DMS 273 treated with DMSO at 0.1 percent for 48 hours (cell line): Measurements from ENCODE around the gene DOCK2.
"Not testable (repeated sequence)": the region's sequence is repeated elsewhere in the genome, so short reads cannot be mapped to it uniquely, and the experiment has no call there.

ENCODE experiments used
- DNase-seq: peaks from one replicate; lab custom pipeline; 2025; lab: John Stamatoyannopoulos, UW

DOCK2 gene

GRCh38 chr5:169719360-169720314 lies 82.6 kb downstream of the DOCK2 start:
- DNase-seq: no peak

- no peak for DNase-seq
These were observed 84.7 kb downstream of the DOCK2 start for GRCh38 chr5:169721771-169722170.

- no peak for DNase-seq
These were observed 86.2 kb downstream of the DOCK2 start for GRCh38 chr5:169723103-169723831.

GRCh38 chr5:169724303-169725087 lies 87.4 kb downstream of the DOCK2 start:
- no peak for DNase-seq

GRCh38 chr5:169725665-169726064 lies 88.6 kb downstream of the DOCK2 start:
- not testable (repeated sequence) for DNase-seq

GRCh38 chr5:169728418-169728817 lies 91.3 kb downstream of the DOCK2 start:
- no peak for DNase-seq

- DNase-seq: no peak
These were observed 94.1 kb downstream of the DOCK2 start for GRCh38 chr5:169731221-169731620.

- DNase-seq: no peak
These were observed 95.8 kb downstream of the DOCK2 start for GRCh38 chr5:169732841-169733240.

- no peak for DNase-seq
These were observed 98.8 kb downstream of the DOCK2 start for GRCh38 chr5:169735913-169736312.

GRCh38 chr5:169736653-169737052 lies 99.6 kb downstream of the DOCK2 start:
- no peak for DNase-seq

- DNase-seq: no peak
These were observed 103.4 kb downstream of the DOCK2 start for GRCh38 chr5:169740435-169740834.

GRCh38 chr5:169742771-169743296 lies 105.8 kb downstream of the DOCK2 start:
- DNase-seq: peak; percentile 42

GRCh38 chr5:169744336-169744735 lies 107.3 kb downstream of the DOCK2 start:
- DNase-seq: no peak

- DNase-seq: no peak
These were observed 108.5 kb downstream of the DOCK2 start for GRCh38 chr5:169745441-169746146.

- no peak for DNase-seq
These were observed 109.1 kb downstream of the DOCK2 start for GRCh38 chr5:169746147-169746694.

- no peak for DNase-seq
These were observed 111.1 kb downstream of the DOCK2 start for GRCh38 chr5:169748174-169748573.

GRCh38 chr5:169749295-169749694 lies 112.2 kb downstream of the DOCK2 start:
- DNase-seq: no peak

GRCh38 chr5:169751490-169751889 lies 114.4 kb downstream of the DOCK2 start:
- DNase-seq: no peak

- not testable (repeated sequence) for DNase-seq
These were observed 115.5 kb downstream of the DOCK2 start for GRCh38 chr5:169752566-169752965.

GRCh38 chr5:169753795-169754194 lies 116.7 kb downstream of the DOCK2 start:
- no peak for DNase-seq

GRCh38 chr5:169754737-169755136 lies 117.7 kb downstream of the DOCK2 start:
- no peak for DNase-seq
